ENCODE measurements around the gene YDJC.
"Not testable (repeated sequence)": the region's sequence is repeated elsewhere in the genome, so short reads cannot be mapped to it uniquely, and the experiment has no call there.

The YDJC gene

GRCh38 chr22:21651521-21652009, 21.7 kb upstream of the YDJC start:
- no peak for DNase-seq

GRCh38 chr22:21650823-21651520, 21.1 kb upstream of the YDJC start:
- peak in 1 of 5 experiments; percentile 57 for DNase-seq

GRCh38 chr22:21650280-21650679, 20.5 kb upstream of the YDJC start:
- no peak for DNase-seq

- peak; percentile 31 to 82 (median 65) for DNase-seq
These were observed 17.1 kb upstream of the YDJC start for GRCh38 chr22:21646608-21647590.

GRCh38 chr22:21645513-21645912, 15.7 kb upstream of the YDJC start:
- not testable (repeated sequence) for DNase-seq

- DNase-seq: no peak
These were observed 13.9 kb upstream of the YDJC start for GRCh38 chr22:21643533-21644357.

GRCh38 chr22:21642584-21643448, 13.0 kb upstream of the YDJC start:
- peak in 3 of 5 experiments; percentile 37 to 68 (median 39) for DNase-seq

GRCh38 chr22:21641789-21642583, 12.2 kb upstream of the YDJC start, which contains the start of gene SDF2L1:
TSS of gene SDF2L1 (plus strand) at chr22:21642302. CDS start at chr22:21642337, 35 bp downstream.
- peak; percentile 95 to 98 (median 97) for DNase-seq

- no peak for DNase-seq
These were observed 11.6 kb upstream of the YDJC start for GRCh38 chr22:21641417-21641788.

GRCh38 chr22:21640810-21641209, 11.0 kb upstream of the YDJC start:
- no peak for DNase-seq

GRCh38 chr22:21639359-21639758, 9.5 kb upstream of the YDJC start:
- DNase-seq: no peak

- not testable (repeated sequence) for DNase-seq
These were observed 7.6 kb upstream of the YDJC start for GRCh38 chr22:21637450-21637849.

GRCh38 chr22:21636629-21637218, 6.9 kb upstream of the YDJC start:
- no peak for DNase-seq

- no peak for DNase-seq
These were observed 6.1 kb upstream of the YDJC start for GRCh38 chr22:21635771-21636510.

GRCh38 chr22:21634844-21635243, 5.0 kb upstream of the YDJC start:
- DNase-seq: no peak

- no peak for DNase-seq
These were observed 4.3 kb upstream of the YDJC start for GRCh38 chr22:21634081-21634480.

GRCh38 chr22:21633481-21633880, 3.7 kb upstream of the YDJC start:
- DNase-seq: no peak

GRCh38 chr22:21632931-21633330, 3.1 kb upstream of the YDJC start:
- DNase-seq: no peak

GRCh38 chr22:21632237-21632895, 2.5 kb upstream of the YDJC start, which contains the start of gene CCDC116:
TSS of gene CCDC116 (plus strand) at chr22:21632760. CDS start at chr22:21633182, 422 bp downstream.
- DNase-seq: peak; percentile 44 to 87 (median 68)

Measured in T-helper 2 cell (primary cell).